NT2/D1 (cell line): ENCODE measurements around the gene CCNC.

Source experiments
- SUZ12 ChIP-seq: IDR thresholded peaks from 2 replicates; pipeline ENCODE4 v1.6.1; 2011; ENCODE audit not compliant: insufficient read length, insufficient read depth; ENCODE audit errors: extremely low read depth
- YY1 ChIP-seq: IDR thresholded peaks from 2 replicates; pipeline ENCODE4 v1.6.1; 2011; ENCODE audit not compliant: insufficient read length, insufficient read depth
- ZNF274 ChIP-seq: IDR thresholded peaks from 2 replicates; pipeline ENCODE4 v1.6.1; 2011; ENCODE audit warnings: mild to moderate bottlenecking, low read depth, low read length

- no peak for TF ChIP-seq YY1
- no peak for TF ChIP-seq ZNF274
- TF ChIP-seq SUZ12, result no peak
These were observed 5.6 kb upstream of the CCNC start for GRCh38 chr6:99573980-99574617.
